Right forelimb (tissue), 1 donor: ENCODE results near the gene RAB41.
"Not testable (repeated sequence)": the region's sequence is repeated elsewhere in the genome, so short reads cannot be mapped to it uniquely, and the experiment has no call there.

Source experiments
- DNase-seq: peaks from one replicate; pipeline ENCODE4 v3.0.0-alpha.2; 2018

RAB41 gene

GRCh38 chrX:70281951-70282350 is at the start of gene RAB41:
RAB41 (plus strand) TSS chrX:70282172; CDS start chrX:70282218, 46 bp downstream.
- DNase-seq = no peak

- no peak for DNase-seq
Observed at GRCh38 chrX:70234355-70234754, 47.6 kb upstream of the RAB41 start, which contains the start of gene AWAT1. AWAT1 (plus strand) TSS chrX:70234655; CDS start chrX:70234696, 41 bp downstream.

- no peak for DNase-seq
Observed at GRCh38 chrX:70240751-70241150, 41.2 kb upstream of the RAB41 start.

- no peak for DNase-seq
Observed at GRCh38 chrX:70241501-70241900, 40.5 kb upstream of the RAB41 start.

GRCh38 chrX:70243601-70244000 is 38.4 kb upstream of the RAB41 start:
- DNase-seq = not testable (repeated sequence)

GRCh38 chrX:70244881-70245280 is 37.1 kb upstream of the RAB41 start:
- DNase-seq = no peak

- no peak for DNase-seq
Observed at GRCh38 chrX:70247252-70247651, 34.7 kb upstream of the RAB41 start.

GRCh38 chrX:70252491-70252890 is 29.5 kb upstream of the RAB41 start:
- no peak for DNase-seq

- no peak for DNase-seq
Observed at GRCh38 chrX:70253377-70254062, 28.5 kb upstream of the RAB41 start.

- no peak for DNase-seq
Observed at GRCh38 chrX:70254063-70254400, 27.9 kb upstream of the RAB41 start.

- DNase-seq = no peak
Observed at GRCh38 chrX:70254909-70255308, 27.1 kb upstream of the RAB41 start.

GRCh38 chrX:70255452-70255851 is 26.5 kb upstream of the RAB41 start:
- DNase-seq = no peak

GRCh38 chrX:70257423-70258288 is 24.3 kb upstream of the RAB41 start:
- no peak for DNase-seq

GRCh38 chrX:70260104-70260503 is 21.9 kb upstream of the RAB41 start, which contains the start of gene P2RY4:
P2RY4 (minus strand) TSS chrX:70260204; CDS start chrX:70259624, 580 bp downstream.
- no peak for DNase-seq

GRCh38 chrX:70262952-70263567 is 18.9 kb upstream of the RAB41 start:
- no peak for DNase-seq

GRCh38 chrX:70264784-70265183 is 17.2 kb upstream of the RAB41 start:
- DNase-seq = no peak

GRCh38 chrX:70268034-70268433 is 13.9 kb upstream of the RAB41 start, which contains the start of gene ARR3:
ARR3 (plus strand) TSS chrX:70268334; CDS start chrX:70269386, 1,052 bp downstream.
- DNase-seq = no peak

GRCh38 chrX:70274029-70274428 is 7.9 kb upstream of the RAB41 start:
- DNase-seq = not testable (repeated sequence)

- DNase-seq = no peak
Observed at GRCh38 chrX:70279081-70279480, 2.9 kb upstream of the RAB41 start.

- DNase-seq = no peak
Observed at GRCh38 chrX:70280573-70280972, 1.4 kb upstream of the RAB41 start.

- no peak for DNase-seq
Observed at GRCh38 chrX:70289168-70289792, 7.3 kb downstream of the RAB41 start.

- DNase-seq = peak; percentile 86
Observed at GRCh38 chrX:70289793-70290770, 8.1 kb downstream of the RAB41 start, which contains the start of the genes KIF4A and PDZD11. KIF4A (plus strand) TSS chrX:70290104; CDS start chrX:70290459, 355 bp downstream. PDZD11 (minus strand) TSS chrX:70289927; CDS start chrX:70289341, 586 bp downstream.
